HG02938 (cell line): ENCODE measurements around the gene ELAVL3.
"Not testable (repeated sequence)": the region's sequence is repeated elsewhere in the genome, so short reads cannot be mapped to it uniquely, and the experiment has no call there.

Experiments used
- ATAC-seq: cut with Tn5 transposase; IDR thresholded peaks from one replicate; pipeline ENCODE4 v1.9.1; 2021; ENCODE audit warnings: mild to moderate bottlenecking, moderate library complexity; ENCODE audit not compliant: unreplicated experiment

The ELAVL3 gene

GRCh38 chr19:11489378-11489777 lies 8.5 kb upstream of the ELAVL3 start:
- ATAC-seq: no peak

GRCh38 chr19:11486661-11487503 lies 6.0 kb upstream of the ELAVL3 start:
- ATAC-seq: no peak

GRCh38 chr19:11485245-11485837 lies 4.5 kb upstream of the ELAVL3 start:
- no peak for ATAC-seq

- ATAC-seq: no peak
Observed at GRCh38 chr19:11483366-11484111, 2.7 kb upstream of the ELAVL3 start.

GRCh38 chr19:11482384-11483050 lies 1.7 kb upstream of the ELAVL3 start:
- no peak for ATAC-seq

GRCh38 chr19:11481534-11482383 lies 913 bp upstream of the ELAVL3 start:
- no peak for ATAC-seq

- ATAC-seq: no peak
Observed at GRCh38 chr19:11479898-11480714, 740 bp downstream of the ELAVL3 start.

GRCh38 chr19:11479090-11479897 lies 1.6 kb downstream of the ELAVL3 start:
- no peak for ATAC-seq

- no peak for ATAC-seq
Observed at GRCh38 chr19:11478167-11479089, 2.4 kb downstream of the ELAVL3 start.

GRCh38 chr19:11475861-11476260 lies 5.0 kb downstream of the ELAVL3 start:
- no peak for ATAC-seq

GRCh38 chr19:11475343-11475742 lies 5.5 kb downstream of the ELAVL3 start:
- ATAC-seq: not testable (repeated sequence)

- no peak for ATAC-seq
Observed at GRCh38 chr19:11473725-11474124, 7.1 kb downstream of the ELAVL3 start.

- not testable (repeated sequence) for ATAC-seq
Observed at GRCh38 chr19:11468266-11468845, 12.5 kb downstream of the ELAVL3 start.

- no peak for ATAC-seq
Observed at GRCh38 chr19:11465600-11465999, 15.2 kb downstream of the ELAVL3 start.

- no peak for ATAC-seq
Observed at GRCh38 chr19:11464333-11465265, 16.2 kb downstream of the ELAVL3 start.

GRCh38 chr19:11463391-11463790 lies 17.5 kb downstream of the ELAVL3 start:
- no peak for ATAC-seq
